HUES48 (cell line): ENCODE data around the gene TIMM29.
"Not testable (repeated sequence)": the region's sequence is repeated elsewhere in the genome, so short reads cannot be mapped to it uniquely, and the experiment has no call there.

Source experiments
- H3K27ac ChIP-seq: one replicate; pipeline ENCODE4 v1.7.0; 2013; ENCODE audit warnings: low read depth, low read length, inconsistent platforms
- H3K27me3 ChIP-seq: 2 replicates; pipeline ENCODE4 v1.6.1; 2013; ENCODE audit warnings: mild to moderate bottlenecking, low read length; ENCODE audit not compliant: control insufficient read depth, insufficient read depth
- H3K36me3 ChIP-seq: 2 replicates; pipeline ENCODE4 v1.6.1; 2013; ENCODE audit warnings: low read length; ENCODE audit not compliant: control insufficient read depth, insufficient read depth
- H3K4me1 ChIP-seq: 2 replicates; pipeline ENCODE4 v1.6.1; 2013; ENCODE audit warnings: mild to moderate bottlenecking, low read length; ENCODE audit not compliant: control insufficient read depth, insufficient read depth
- H3K4me3 ChIP-seq: 2 replicates; pipeline ENCODE4 v1.5.1; 2013; ENCODE audit warnings: mild to moderate bottlenecking, low read depth, low read length
- H3K9ac ChIP-seq: 2 replicates; pipeline ENCODE4 v1.6.1; 2013; ENCODE audit warnings: mild to moderate bottlenecking, low read depth, low read length, moderate library complexity
- H3K9me3 ChIP-seq: 2 replicates; pipeline ENCODE4 v1.6.1; 2013; ENCODE audit warnings: low read length; ENCODE audit not compliant: control insufficient read depth, insufficient read depth

TIMM29 gene

DNA sequence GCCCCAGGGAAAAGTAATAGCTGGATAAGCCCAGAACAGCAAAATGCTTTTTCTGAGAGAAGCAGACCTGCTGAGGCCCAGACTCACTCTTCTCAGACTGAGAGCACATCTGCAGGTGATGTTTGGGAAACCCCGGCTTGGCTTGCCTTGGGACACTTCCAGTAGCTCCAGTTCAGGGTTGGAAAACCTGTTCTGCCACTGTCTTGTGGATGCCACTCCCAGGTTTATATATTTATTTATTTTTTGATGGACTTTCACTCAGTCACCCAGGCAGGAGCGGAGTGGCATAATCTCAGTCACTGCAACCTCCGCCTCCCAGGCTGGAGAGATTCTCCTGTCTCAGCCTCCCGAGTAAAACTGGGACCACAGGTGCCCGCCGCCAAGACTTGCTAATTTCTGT is 24.2 kb downstream of the TIMM29 start:
- Histone ChIP-seq H3K27me3 (no peaks in the 10 kb centered on the region), H3K4me3 (no peak overlapping the region), H3K9ac (no peak overlapping the region), H3K9me3 (no peaks in the 10 kb centered on the region), H3K4me1 (no peaks in the 10 kb centered on the region), H3K27ac (no peak overlapping the region), H3K36me3 (no peaks in the 10 kb centered on the region)

DNA sequence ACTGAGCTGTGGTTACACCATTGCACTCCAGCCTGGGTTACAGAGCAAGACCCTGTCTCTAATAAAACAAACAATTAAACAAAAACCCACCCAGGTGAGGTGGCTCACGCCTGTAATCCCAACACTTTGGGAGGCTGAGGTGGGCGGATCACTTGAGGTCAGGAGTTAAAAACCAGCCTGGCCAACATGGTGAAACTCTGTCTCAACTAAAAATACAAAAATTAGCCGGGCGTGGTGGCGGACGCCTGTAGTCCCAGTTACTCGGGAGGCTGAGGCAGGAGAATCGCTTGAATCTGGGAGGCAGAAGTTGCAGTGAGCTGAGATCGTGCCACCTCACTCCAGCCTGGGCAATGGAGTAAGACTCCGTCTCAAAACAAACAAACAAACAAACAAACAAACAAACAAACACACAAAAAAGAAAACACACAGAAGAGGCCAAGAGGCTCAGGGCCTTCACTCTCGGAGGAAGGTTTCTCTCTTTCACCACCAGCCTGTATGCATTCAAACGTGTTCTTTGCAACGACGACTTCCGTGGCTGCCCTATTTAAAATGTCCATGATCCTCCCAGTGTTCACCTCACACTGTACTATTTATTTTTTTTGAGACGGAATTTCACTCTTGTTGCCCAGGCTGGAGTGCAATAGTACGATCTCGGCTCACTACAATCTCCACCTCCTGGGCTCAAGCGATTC is 30.8 kb downstream of the TIMM29 start:
- not testable (repeated sequence) for H3K27ac ChIP-seq
- H3K4me3 ChIP-seq: 0 out of 2 replicates have a peak overlapping the region, but pooled peaks have one; percentile 100

DNA sequence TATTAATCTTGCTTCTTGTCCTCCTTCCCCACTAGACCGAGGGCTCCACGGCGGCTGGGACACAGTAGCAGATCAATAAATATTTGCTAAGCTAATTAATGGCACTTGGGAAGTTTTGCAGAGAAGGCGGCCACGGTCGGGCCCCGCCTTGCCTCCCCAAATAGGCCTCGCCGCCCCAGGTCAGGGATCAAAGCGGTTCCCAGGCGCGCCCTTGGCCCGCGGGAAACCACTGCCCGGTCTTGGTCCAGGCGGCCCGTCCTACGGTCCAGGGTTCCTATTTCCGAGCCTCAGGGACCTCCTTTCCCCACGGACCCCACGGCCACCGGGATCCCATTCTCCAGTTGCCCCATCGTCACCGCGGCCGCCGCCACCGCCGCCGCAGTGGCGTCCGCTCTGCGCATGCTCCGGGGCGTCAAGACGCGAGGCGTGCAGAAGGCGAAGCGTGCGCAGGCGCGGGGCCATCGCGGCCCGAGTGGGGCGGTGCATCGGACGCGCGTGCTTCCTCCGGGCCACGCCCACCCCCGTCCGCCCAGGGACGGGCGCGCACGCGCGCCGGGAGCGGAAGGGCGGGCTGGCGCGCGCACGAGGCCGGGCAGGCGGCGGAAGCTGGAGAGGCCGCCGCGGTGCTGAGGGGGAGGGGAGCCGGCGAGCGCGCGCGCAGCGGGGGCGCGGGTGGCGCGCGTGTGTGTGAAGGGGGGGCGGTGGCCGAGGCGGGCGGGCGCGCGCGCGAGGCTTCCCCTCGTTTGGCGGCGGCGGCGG is 31.9 kb downstream of the TIMM29 start, which contains the start of gene SMARCA4:
Gene SMARCA4 (plus strand): TSS at position 717 of the 759 bp plus-strand sequence. CDS start 23,122 bp downstream, outside the sequence.
- Histone ChIP-seq H3K36me3 (no peaks in the 10 kb centered on the region), H3K4me1 (peaks cover 7% of the 10 kb centered on the region), H3K27me3 (no peaks in the 10 kb centered on the region), H3K27ac (peak within 1 kb of the TSS; percentile 94), H3K9me3 (no peaks in the 10 kb centered on the region), H3K4me3 (peak within 1 kb of the TSS; percentile 100), H3K9ac (peak within 1 kb of the TSS; percentile 87)

More for the DNA sequence above, 30.8 kb downstream of the TIMM29 start:
- H3K9me3 ChIP-seq, H3K9ac ChIP-seq, H3K27me3 ChIP-seq, H3K36me3 ChIP-seq, H3K4me1 ChIP-seq: not testable (repeated sequence)

DNA sequence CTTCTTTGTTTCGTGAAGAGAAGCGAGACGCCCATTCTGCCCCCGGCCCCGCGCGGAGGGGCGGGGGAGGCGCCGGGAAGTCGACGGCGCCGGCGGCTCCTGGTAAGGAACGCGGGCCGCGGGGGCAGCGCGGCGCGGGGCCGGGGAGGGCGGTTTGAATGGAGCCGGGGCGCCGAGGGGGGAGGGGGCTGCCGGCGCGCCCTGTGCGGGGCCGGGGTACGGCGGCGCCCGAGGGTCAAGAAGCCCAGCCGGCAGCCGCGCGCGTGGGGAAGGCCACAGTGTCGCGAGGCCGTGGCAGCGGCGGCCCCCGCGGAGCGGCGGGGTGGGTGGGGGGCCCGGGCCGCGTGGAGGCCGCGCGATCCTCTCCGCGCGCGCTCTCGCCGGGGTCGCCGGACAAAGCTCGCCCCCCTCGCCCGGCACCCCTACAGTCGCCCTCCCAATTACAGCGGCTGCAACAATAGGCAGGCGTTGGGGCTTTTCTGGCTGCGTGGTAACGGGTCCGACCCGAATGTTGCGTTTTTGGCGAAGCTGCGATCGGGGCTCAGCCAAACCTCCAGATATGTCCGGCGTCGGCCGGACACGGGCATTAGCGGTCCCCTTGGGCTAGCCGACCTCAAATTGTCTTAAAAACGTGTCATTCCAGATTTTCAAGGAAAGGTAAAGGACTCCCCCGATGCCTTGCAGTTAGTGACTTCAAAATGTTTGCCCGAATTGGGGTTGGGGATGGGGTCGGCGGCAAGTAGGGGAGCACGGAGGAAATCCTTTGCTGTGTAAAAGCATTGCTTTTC is 32.7 kb downstream of the TIMM29 start:
- peak overlapping the region; percentile 94 for H3K27ac ChIP-seq
- H3K9ac ChIP-seq: peak overlapping the region; percentile 87
- H3K36me3 ChIP-seq: no peaks in the 10 kb centered on the region
- no peaks in the 10 kb centered on the region for H3K9me3 ChIP-seq
- no peaks in the 10 kb centered on the region for H3K27me3 ChIP-seq
- H3K4me3 ChIP-seq: peak overlapping the region; percentile 100
- peaks cover 8% of the 10 kb centered on the region for H3K4me1 ChIP-seq

DNA sequence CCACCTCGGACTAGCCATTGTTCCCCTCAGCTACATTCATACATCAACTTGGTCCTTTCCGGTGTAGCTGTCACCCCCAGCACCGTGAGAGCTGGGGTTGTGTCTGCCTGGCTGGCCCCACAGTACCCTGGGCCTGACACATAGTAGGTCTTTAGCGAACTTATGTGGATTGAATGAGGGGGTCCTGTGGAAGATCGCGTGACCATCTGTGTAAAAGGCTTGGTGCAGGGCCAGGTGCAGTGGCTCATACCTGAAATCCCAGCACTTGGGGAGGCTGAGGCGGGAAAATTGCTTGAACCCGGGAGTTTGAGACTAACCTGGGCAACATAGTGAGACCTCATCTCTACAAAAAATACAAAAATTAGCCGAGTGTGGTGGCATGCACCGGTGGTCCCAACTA is 34.3 kb downstream of the TIMM29 start:
- H3K9ac ChIP-seq: no peak overlapping the region
- no peak overlapping the region for H3K4me3 ChIP-seq

DNA sequence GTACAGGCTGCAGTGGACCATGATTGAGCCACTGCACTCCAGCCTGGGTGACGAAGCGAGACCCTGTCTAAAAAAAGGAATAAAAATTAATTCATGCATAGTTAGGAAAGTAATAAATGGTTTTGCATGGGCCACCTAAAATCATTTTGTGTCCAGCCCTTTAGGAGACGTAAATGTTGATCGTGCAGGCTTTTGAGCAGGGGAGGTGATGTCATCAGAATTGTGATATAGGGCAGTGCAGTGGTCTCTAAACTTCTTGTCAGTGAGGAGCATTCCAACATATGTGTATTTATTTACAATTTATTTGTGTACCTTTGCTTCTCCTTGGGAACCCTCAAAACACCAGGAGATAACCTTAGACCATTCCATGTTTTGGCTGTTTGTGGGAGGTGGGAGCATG is 35.3 kb downstream of the TIMM29 start:
- H3K36me3 ChIP-seq: no peaks in the 10 kb centered on the region
- no peak overlapping the region for H3K9ac ChIP-seq
- H3K27me3 ChIP-seq: no peaks in the 10 kb centered on the region
- H3K27ac ChIP-seq: no peak overlapping the region
- H3K4me3 ChIP-seq: no peak overlapping the region
- H3K9me3 ChIP-seq: no peaks in the 10 kb centered on the region
- peaks cover 12% of the 10 kb centered on the region for H3K4me1 ChIP-seq

More for the DNA sequence above, 34.3 kb downstream of the TIMM29 start:
- Histone ChIP-seq H3K4me1 (peaks cover 8% of the 10 kb centered on the region), H3K27ac (no peak overlapping the region), H3K36me3 (no peaks in the 10 kb centered on the region), H3K27me3 (no peaks in the 10 kb centered on the region), H3K9me3 (no peaks in the 10 kb centered on the region)

DNA sequence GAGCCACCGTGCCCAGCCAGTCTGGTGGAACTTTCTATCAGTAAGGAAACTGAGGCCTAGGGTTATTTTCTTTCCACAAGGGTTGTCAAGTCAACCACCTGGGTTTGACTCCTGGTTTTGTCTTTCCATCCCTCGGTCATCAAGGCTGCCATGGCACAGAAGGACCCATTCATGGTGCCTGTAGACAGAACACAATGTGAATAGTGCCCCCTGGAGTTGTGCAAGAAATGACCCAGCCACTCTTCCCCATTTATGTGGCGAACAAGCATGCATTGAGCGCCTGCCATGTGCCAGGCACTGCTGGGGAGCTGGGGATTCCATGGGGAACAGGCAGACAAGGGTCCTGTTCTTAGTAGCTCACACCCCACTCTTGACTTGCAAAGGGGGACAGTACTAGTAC is 36.3 kb downstream of the TIMM29 start:
- no peak overlapping the region for H3K9ac ChIP-seq
- H3K27ac ChIP-seq: no peak overlapping the region
- H3K4me1 ChIP-seq: peaks cover 12% of the 10 kb centered on the region
- H3K4me3 ChIP-seq: no peak overlapping the region
- H3K36me3 ChIP-seq: no peaks in the 10 kb centered on the region
- no peaks in the 10 kb centered on the region for H3K27me3 ChIP-seq
- no peaks in the 10 kb centered on the region for H3K9me3 ChIP-seq

DNA sequence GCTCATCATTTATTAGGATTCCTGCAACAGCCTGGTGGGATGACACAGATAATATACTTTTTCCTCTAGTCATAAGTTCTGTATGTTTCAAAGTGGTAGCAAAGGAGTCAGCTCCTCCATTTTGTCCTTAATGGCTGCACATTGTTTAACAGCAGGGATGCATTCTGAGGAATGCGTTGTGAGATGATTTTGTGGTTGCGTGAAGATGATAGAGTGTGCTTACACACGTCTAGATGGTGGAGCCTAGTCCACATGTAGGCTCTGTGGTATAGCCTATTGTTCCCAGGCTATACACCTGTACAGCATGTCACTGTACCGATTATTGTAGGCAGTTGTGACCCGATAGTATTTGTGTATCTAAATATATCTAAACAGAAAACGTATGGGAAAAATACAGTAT is 36.8 kb downstream of the TIMM29 start:
- Histone ChIP-seq H3K27ac (no peak overlapping the region), H3K4me1 (peaks cover 12% of the 10 kb centered on the region), H3K27me3 (no peaks in the 10 kb centered on the region), H3K36me3 (no peaks in the 10 kb centered on the region), H3K4me3 (no peak overlapping the region), H3K9me3 (no peaks in the 10 kb centered on the region), H3K9ac (no peak overlapping the region)

DNA sequence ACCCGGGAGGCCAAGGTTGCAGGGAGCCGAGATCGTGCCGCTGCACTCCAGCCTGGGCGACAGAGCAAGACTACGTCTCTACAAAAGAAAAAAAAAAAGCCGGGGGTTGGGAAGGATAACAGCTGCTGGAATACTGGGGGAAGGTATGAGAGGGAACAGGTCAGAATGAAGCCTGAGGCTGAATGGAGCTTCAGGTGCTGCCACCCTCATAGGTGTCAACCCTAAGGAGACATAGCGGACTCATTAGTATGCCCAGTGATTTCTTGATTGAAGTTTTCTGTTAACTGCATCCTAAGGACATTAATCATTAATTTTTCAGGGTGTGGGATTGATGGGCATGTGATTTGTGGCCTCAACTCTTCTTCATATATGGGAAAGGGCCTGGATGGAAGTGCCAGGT is 38.2 kb downstream of the TIMM29 start:
- H3K4me1 ChIP-seq: peaks cover 12% of the 10 kb centered on the region
- no peaks in the 10 kb centered on the region for H3K36me3 ChIP-seq
- no peak overlapping the region for H3K4me3 ChIP-seq
- no peak overlapping the region for H3K27ac ChIP-seq
- no peak overlapping the region for H3K9ac ChIP-seq
- no peaks in the 10 kb centered on the region for H3K27me3 ChIP-seq
- H3K9me3 ChIP-seq: no peaks in the 10 kb centered on the region

DNA sequence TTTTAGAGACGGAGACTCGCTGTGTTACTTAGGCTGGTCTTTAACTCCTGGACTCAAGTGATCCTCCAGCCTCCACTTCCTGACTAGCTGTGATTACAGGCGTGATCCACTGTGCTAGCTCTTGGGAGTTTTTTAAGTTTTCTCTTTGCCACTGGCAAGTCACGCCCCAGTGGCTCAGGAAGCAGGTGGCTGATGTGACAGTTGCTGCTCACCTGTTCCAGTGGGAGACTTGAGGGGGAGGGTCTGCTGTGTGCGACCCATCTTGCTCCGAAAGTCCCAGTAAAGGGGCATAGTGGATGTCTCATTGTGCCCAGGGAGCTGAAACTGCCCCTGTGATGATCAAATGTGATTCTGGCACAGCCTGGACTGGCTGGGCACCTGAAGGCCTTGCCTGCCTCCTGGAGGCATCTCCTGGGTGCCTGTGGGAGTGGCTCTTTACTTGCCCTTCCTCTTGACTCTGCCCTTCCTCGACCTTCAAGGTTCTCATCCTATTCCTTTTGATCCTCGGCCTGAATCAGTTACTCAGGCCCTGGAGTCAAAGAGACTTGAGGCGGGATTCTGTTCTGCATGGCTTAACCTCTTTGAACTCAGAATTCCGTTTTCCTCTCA is 40.0 kb downstream of the TIMM29 start:
- Histone ChIP-seq H3K36me3 (no peaks in the 10 kb centered on the region), H3K4me1 (peaks cover 12% of the 10 kb centered on the region), H3K27ac (peak overlapping the region; percentile 28), H3K9me3 (no peaks in the 10 kb centered on the region), H3K9ac (no peak overlapping the region), H3K27me3 (no peaks in the 10 kb centered on the region), H3K4me3 (no peak overlapping the region)
